ENCODE results near the gene SKIL.

Gene SKIL

DNA sequence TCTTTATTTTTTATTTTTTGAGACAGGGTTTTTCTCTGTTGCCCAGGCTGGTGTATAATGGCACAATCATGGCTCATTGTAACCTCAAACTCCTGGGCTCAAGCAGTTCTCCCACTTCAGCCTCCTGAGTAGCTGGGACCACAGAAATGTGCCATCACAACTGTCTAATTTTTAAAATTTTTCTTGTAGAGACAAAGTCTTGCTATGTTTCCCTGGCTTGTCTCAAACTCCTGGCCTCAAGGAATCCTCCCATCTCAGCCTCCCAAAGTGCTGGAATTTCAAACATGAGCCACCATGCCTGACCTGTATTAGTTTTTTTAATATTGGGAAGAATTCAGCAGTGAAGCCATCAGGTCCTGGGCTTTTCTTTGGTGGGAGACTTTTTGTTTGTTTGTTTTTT is 47.6 kb downstream of the SKIL start:
- Mint-ChIP-seq H3K27ac (no peak overlapping the region), H3K9me3 (peaks cover 5% of the 10 kb centered on the region), H3K27me3 (ENCODE audit: low read depth) (no peaks in the 10 kb centered on the region), H3K36me3 (ENCODE audit: low read depth) (peaks cover 5% of the 10 kb centered on the region), H3K4me3 (no peak overlapping the region), H3K4me1 (no peaks in the 10 kb centered on the region)
- no peak for TF ChIP-seq CTCF (IDR thresholded peaks at IDR 0.05; ENCODE audit: unreplicated experiment in 3 of 3)

GRCh38 chr3:170410428-170411029 is 53.0 kb downstream of the SKIL start:
- no peak overlapping the region for H3K4me3 Mint-ChIP-seq
- H3K4me1 Mint-ChIP-seq = peaks cover 8% of the 10 kb centered on the region
- H3K36me3 Mint-ChIP-seq (ENCODE audit: low read depth) = no peaks in the 10 kb centered on the region
- H3K27me3 Mint-ChIP-seq (ENCODE audit: low read depth) = no peaks in the 10 kb centered on the region
- no peaks in the 10 kb centered on the region for H3K9me3 Mint-ChIP-seq
- peak; percentile 59 to 66 (median 61) for TF ChIP-seq CTCF (IDR thresholded peaks at IDR 0.05; ENCODE audit: unreplicated experiment in 3 of 3)
- H3K27ac Mint-ChIP-seq = peak overlapping the region in 2 of 3 experiments; percentile 25 to 35

DNA sequence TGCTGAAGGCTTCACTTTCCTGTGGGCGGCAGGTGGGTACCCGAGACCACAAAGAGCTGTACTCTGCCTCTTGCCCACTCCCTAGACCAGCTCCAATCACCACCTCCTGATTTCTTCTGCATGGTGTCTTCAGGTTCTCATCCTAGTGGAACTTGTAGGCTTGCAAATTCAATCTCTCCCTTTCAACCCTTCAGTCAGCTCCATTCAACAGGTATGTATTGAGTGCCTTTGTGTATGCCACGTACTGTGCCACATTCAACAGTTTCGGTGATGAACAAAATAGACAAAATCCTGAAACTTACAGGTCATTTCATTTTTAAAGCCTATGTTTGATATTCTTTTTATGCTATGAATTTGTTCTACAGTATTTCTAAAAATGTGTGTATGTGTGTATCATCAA is 55.8 kb downstream of the SKIL start:
- H3K4me3 Mint-ChIP-seq = no peak overlapping the region
- peaks cover 4% of the 10 kb centered on the region for H3K27me3 Mint-ChIP-seq (ENCODE audit: low read depth)
- H3K36me3 Mint-ChIP-seq (ENCODE audit: low read depth) = peaks cover 2% of the 10 kb centered on the region
- no peak overlapping the region for H3K27ac Mint-ChIP-seq
- H3K4me1 Mint-ChIP-seq = peaks cover 25% of the 10 kb centered on the region
- H3K9me3 Mint-ChIP-seq = no peaks in the 10 kb centered on the region
- no peak for TF ChIP-seq CTCF (IDR thresholded peaks at IDR 0.05; ENCODE audit: unreplicated experiment in 3 of 3)

GRCh38 chr3:170414202-170414663 is 56.7 kb downstream of the SKIL start:
- Mint-ChIP-seq H3K36me3 (ENCODE audit: low read depth) (peaks cover 4% of the 10 kb centered on the region), H3K9me3 (no peaks in the 10 kb centered on the region)
- peak; percentile 90 to 97 (median 96) for TF ChIP-seq CTCF (IDR thresholded peaks at IDR 0.05; ENCODE audit: unreplicated experiment in 3 of 3)

GRCh38 chr3:170417090-170417489 is 59.6 kb downstream of the SKIL start:
- no peaks in the 10 kb centered on the region for H3K9me3 Mint-ChIP-seq
- peaks cover 16% of the 10 kb centered on the region for H3K27me3 Mint-ChIP-seq (ENCODE audit: low read depth)
- H3K4me1 Mint-ChIP-seq = peaks cover 36% of the 10 kb centered on the region
- H3K4me3 Mint-ChIP-seq = peak overlapping the region; percentile 7 to 69 (median 51)
- H3K36me3 Mint-ChIP-seq (ENCODE audit: low read depth) = peaks cover 13% of the 10 kb centered on the region
- peak overlapping the region in 2 of 3 experiments; percentile 43 to 46 for H3K27ac Mint-ChIP-seq
- TF ChIP-seq CTCF (IDR thresholded peaks at IDR 0.05; ENCODE audit: unreplicated experiment in 3 of 3) = no peak

More at GRCh38 chr3:170414202-170414663, 56.7 kb downstream of the SKIL start:
- H3K27me3 Mint-ChIP-seq (ENCODE audit: low read depth) = peaks cover 9% of the 10 kb centered on the region
- no peak overlapping the region for H3K4me3 Mint-ChIP-seq
- H3K4me1 Mint-ChIP-seq = peaks cover 27% of the 10 kb centered on the region
- H3K27ac Mint-ChIP-seq = peak overlapping the region; percentile 16 to 88 (median 79)

All from nephron (organoid).